Sigmoid colon (tissue), 7 donors: ENCODE measurements around the gene PLCB1. TPM values are rescaled to one million over a fixed set of nuclear protein-coding genes. Genes with fewer than 3 reads are reported as not detected.

ENCODE experiments used
- DNase-seq: peaks from one replicate; pipeline ENCODE4 v3.0.0-alpha.2; 2019
- H3K27ac ChIP-seq, 4 donors: fragments of 200-600 bp; sonication (generic); one replicate each; pipeline ENCODE4 v1.5.1; 2016 to 2019; ENCODE audit warnings: mild to moderate bottlenecking in 1 of 4
- H3K27me3 ChIP-seq, 3 donors: fragments of 200-600 bp; sonication (generic); one replicate each; pipeline ENCODE4 v1.5.1; 2019; ENCODE audit warnings: mild to moderate bottlenecking in 1 of 3
- H3K36me3 ChIP-seq, 4 donors: fragments of 200-600 bp; sonication (generic); one replicate each; pipeline ENCODE4 v1.5.1; 2016 to 2019
- H3K4me1 ChIP-seq, 4 donors: fragments of 200-600 bp; sonication (generic); one replicate each; pipeline ENCODE4 v1.5.1; 2017 to 2019
- H3K4me3 ChIP-seq, 4 donors: fragments of 200-600 bp; sonication (generic); one replicate each; pipeline ENCODE4 v1.5.1; 2017 to 2019; ENCODE audit warnings: mild to moderate bottlenecking in 2 of 4, moderate library complexity in 1 of 4
- H3K9me3 ChIP-seq, 4 donors: fragments of 200-600 bp in 3 of 4; sonication (generic) in 3 of 4; one replicate each; pipeline versions ENCODE4 v1.5.1 to v1.6.1; 2013 to 2019
- EP300 ChIP-seq, 4 donors: sonication (generic); formaldehyde crosslinking; IDR thresholded peaks; one replicate each; pipeline ENCODE4 v1.6.1; 2017; ENCODE audit warnings: antibody characterized with exemption in 4 of 4
- POLR2A ChIP-seq, 2 donors: fragments of 450-650 bp; IDR thresholded peaks; one replicate each; pipeline ENCODE4 v1.6.1; 2016; ENCODE audit warnings: antibody characterized with exemption in 2 of 2, mild to moderate bottlenecking in 2 of 2, moderate library complexity in 2 of 2
- POLR2AphosphoS5 ChIP-seq, 4 donors: sonication (generic); formaldehyde crosslinking; IDR thresholded peaks; one replicate each; pipeline ENCODE4 v1.6.1; 2017; ENCODE audit warnings: antibody characterized with exemption in 4 of 4
- WGBS, 2 donors: extraction: QIAGEN DNeasy Blood & Tissue Kit; methylation state at CpG; one replicate each; pipeline ENCODE4 v1.1.7; 2013; 5-methylcytosine and 5-hydroxymethylcytosine counted together
- intact Hi-C: fragments of 100-400 bp; cut with DNase I; formaldehyde crosslinking; loops from one replicate; pipeline ENCODE4 v1.15.1; 2023
- polyA plus RNA-seq, 3 donors: library from polyadenylated mRNA; stranded (reverse); fragments of 200-250 nt; gene quantifications; one replicate each; pipeline ENCODE4 v1.2.3, GENCODE V29; 2013
- total RNA-seq, 4 donors: library from RNA; depleted of rRNA; stranded (reverse); fragments of >200 nt; gene quantifications; one replicate each; pipeline ENCODE4 v1.1.0, GENCODE V29; 2016
- TF ChIP-seq, protein P1 (sequence below), 4 experiments: fragments of 450-650 bp in 3 of 4; fragments of 200-600 bp in 1 of 4; IDR thresholded peaks; one replicate each; pipeline ENCODE4 v1.5.1; 2016 to 2019; ENCODE audit warnings: antibody characterized with exemption in 4 of 4, mild to moderate bottlenecking in 3 of 4, moderate library complexity in 2 of 4
- donor health status: healthy with polysubstance abuse.
- donor health status: Bipolar disorder and iron deficiency.
- donor health status: healthy.

PLCB1 gene
- total and polyA plus RNA-seq, 7 donors = 0.92 to 117 (median 86.7) TPM

- H3K4me3 ChIP-seq = no peak overlapping the region
- no peak for TF ChIP-seq POLR2A (IDR thresholded peaks at IDR 0.05)
- no peak for TF ChIP-seq EP300 (IDR thresholded peaks at IDR 0.05)
- no peak for TF ChIP-seq POLR2AphosphoS5 (IDR thresholded peaks at IDR 0.05)
- no peaks in the 10 kb centered on the region for H3K27me3 ChIP-seq
- H3K36me3 ChIP-seq = peaks cover 0 to 19% (median 6%) of the 10 kb centered on the region in 4 donors
- peaks cover 0 to 23% (median 17%) of the 10 kb centered on the region in 4 donors for H3K4me1 ChIP-seq
- no peak for DNase-seq
- no peak overlapping the region for H3K27ac ChIP-seq
- H3K9me3 ChIP-seq = no peaks in the 10 kb centered on the region
- intact Hi-C loops = loop anchor here (5.0 kb wide), 1 partner anchor 741 kb away; no protein-coding TSS in a partner anchor
Observed at GRCh38 chr20:8723296-8723695, 591.2 kb downstream of the PLCB1 start.

DNA sequence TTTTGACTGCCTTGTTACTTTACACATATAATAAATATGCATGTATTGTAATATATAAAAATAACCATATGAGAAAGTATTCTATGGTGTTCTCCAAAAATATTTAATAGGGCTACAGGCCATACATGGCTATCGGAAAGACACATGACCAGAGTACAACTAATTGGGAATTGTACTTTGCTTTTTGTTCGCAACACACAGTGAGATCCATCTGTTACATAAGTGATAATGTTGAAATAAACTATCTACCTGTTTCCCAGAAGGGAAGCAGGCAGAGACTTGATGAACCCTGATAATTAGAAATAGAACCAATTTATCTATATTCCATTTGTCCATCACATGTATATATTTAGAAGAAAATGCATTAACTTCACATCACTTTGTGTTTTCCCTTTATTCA is 592.8 kb downstream of the PLCB1 start:
- WGBS, 2 donors = 96 to 97% methylated on average over 2 of the region's 2 CpGs
- Histone ChIP-seq H3K4me3 (no peak overlapping the region), H3K9me3 (no peaks in the 10 kb centered on the region), H3K36me3 (peaks cover 0 to 30% (median 6%) of the 10 kb centered on the region in 4 donors), H3K4me1 (peaks cover 0 to 15% (median 12%) of the 10 kb centered on the region in 4 donors), H3K27ac (no peak overlapping the region), H3K27me3 (no peaks in the 10 kb centered on the region)
- no peak for DNase-seq
- TF ChIP-seq POLR2A (IDR thresholded peaks at IDR 0.05) (no peak), EP300 (IDR thresholded peaks at IDR 0.05) (no peak), POLR2AphosphoS5 (IDR thresholded peaks at IDR 0.05) (no peak)
- TF ChIP-seq, protein P1, sequence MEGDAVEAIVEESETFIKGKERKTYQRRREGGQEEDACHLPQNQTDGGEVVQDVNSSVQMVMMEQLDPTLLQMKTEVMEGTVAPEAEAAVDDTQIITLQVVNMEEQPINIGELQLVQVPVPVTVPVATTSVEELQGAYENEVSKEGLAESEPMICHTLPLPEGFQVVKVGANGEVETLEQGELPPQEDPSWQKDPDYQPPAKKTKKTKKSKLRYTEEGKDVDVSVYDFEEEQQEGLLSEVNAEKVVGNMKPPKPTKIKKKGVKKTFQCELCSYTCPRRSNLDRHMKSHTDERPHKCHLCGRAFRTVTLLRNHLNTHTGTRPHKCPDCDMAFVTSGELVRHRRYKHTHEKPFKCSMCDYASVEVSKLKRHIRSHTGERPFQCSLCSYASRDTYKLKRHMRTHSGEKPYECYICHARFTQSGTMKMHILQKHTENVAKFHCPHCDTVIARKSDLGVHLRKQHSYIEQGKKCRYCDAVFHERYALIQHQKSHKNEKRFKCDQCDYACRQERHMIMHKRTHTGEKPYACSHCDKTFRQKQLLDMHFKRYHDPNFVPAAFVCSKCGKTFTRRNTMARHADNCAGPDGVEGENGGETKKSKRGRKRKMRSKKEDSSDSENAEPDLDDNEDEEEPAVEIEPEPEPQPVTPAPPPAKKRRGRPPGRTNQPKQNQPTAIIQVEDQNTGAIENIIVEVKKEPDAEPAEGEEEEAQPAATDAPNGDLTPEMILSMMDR (IDR thresholded peaks at IDR 0.05) = no peak
- intact Hi-C loops = loop anchor here (5.0 kb wide), 1 partner anchor 743 kb away; no protein-coding TSS in a partner anchor

DNA sequence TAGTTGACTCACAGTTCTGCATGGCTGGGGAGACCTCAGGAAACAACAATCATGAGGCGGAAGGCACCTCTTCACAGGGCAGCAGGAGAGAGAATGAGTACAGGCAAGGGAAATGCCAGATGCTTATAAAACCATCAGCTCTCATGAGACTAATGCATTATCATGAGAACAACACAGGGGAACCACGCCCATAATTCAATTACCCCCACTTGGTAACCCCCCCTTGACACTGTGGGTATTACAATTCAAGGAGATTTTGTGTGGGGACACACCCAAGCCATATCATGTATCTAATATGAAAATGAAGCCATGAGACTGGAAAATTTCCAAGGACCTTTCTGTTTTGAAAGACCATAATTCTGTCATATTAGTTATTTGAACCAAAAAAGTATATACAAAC is 594.4 kb downstream of the PLCB1 start:
- intact Hi-C loops = no loop called here
- Histone ChIP-seq H3K27ac (no peak overlapping the region), H3K27me3 (no peaks in the 10 kb centered on the region), H3K36me3 (peaks cover 0 to 30% (median 6%) of the 10 kb centered on the region in 4 donors), H3K4me1 (peaks cover 0 to under 1% (median 0%) of the 10 kb centered on the region in 4 donors), H3K9me3 (no peaks in the 10 kb centered on the region), H3K4me3 (no peak overlapping the region)
- WGBS, 2 donors = 64 to 78% methylated on average over 2 of the region's 2 CpGs
- TF ChIP-seq, protein P1 (IDR thresholded peaks at IDR 0.05) = no peak
- TF ChIP-seq EP300 (IDR thresholded peaks at IDR 0.05) = no peak
- TF ChIP-seq POLR2AphosphoS5 (IDR thresholded peaks at IDR 0.05) = no peak
- no peak for TF ChIP-seq POLR2A (IDR thresholded peaks at IDR 0.05)
- no peak for DNase-seq

GRCh38 chr20:8735014-8735413 is 602.9 kb downstream of the PLCB1 start:
- DNase-seq = no peak
- Histone ChIP-seq H3K27me3 (no peaks in the 10 kb centered on the region), H3K36me3 (peaks cover 0 to 20% (median 0%) of the 10 kb centered on the region in 4 donors), H3K27ac (no peak overlapping the region), H3K4me3 (no peak overlapping the region), H3K4me1 (no peaks in the 10 kb centered on the region), H3K9me3 (no peaks in the 10 kb centered on the region)
- 80 to 90% methylated on average over 3 of the region's 3 CpGs for WGBS, 2 donors
- intact Hi-C loops = no loop called here
- TF ChIP-seq, protein P1 (IDR thresholded peaks at IDR 0.05) = no peak
- TF ChIP-seq POLR2A (IDR thresholded peaks at IDR 0.05) (no peak), POLR2AphosphoS5 (IDR thresholded peaks at IDR 0.05) (no peak), EP300 (IDR thresholded peaks at IDR 0.05) (no peak)

GRCh38 chr20:8735674-8736073 is 603.6 kb downstream of the PLCB1 start:
- Histone ChIP-seq H3K27me3 (no peaks in the 10 kb centered on the region), H3K9me3 (no peaks in the 10 kb centered on the region), H3K4me3 (no peak overlapping the region), H3K36me3 (peaks cover 0 to 27% (median 0%) of the 10 kb centered on the region in 4 donors), H3K4me1 (no peaks in the 10 kb centered on the region), H3K27ac (no peak overlapping the region)
- intact Hi-C loops = no loop called here
- no peak for DNase-seq
- TF ChIP-seq POLR2A (IDR thresholded peaks at IDR 0.05) = no peak
- TF ChIP-seq EP300 (IDR thresholded peaks at IDR 0.05) = no peak
- TF ChIP-seq, protein P1 (IDR thresholded peaks at IDR 0.05) = no peak
- no peak for TF ChIP-seq POLR2AphosphoS5 (IDR thresholded peaks at IDR 0.05)
